Stimulated activated CD8-positive, alpha-beta memory T cell treated with anti-CD3 and anti-CD28 coated beads, Interleukin-15, amount 100 ng/mL, for 1 hour (primary cell): ENCODE results near the gene USF3.
A peak's percentile ranks its signal among the peaks of the same experiment; 100 is the strongest.

Source experiments
- DNase-seq: peaks from one replicate; pipeline ENCODE4 v3.0.0-alpha.2; 2020; ENCODE audit warnings: low read depth

Gene USF3

DNA sequence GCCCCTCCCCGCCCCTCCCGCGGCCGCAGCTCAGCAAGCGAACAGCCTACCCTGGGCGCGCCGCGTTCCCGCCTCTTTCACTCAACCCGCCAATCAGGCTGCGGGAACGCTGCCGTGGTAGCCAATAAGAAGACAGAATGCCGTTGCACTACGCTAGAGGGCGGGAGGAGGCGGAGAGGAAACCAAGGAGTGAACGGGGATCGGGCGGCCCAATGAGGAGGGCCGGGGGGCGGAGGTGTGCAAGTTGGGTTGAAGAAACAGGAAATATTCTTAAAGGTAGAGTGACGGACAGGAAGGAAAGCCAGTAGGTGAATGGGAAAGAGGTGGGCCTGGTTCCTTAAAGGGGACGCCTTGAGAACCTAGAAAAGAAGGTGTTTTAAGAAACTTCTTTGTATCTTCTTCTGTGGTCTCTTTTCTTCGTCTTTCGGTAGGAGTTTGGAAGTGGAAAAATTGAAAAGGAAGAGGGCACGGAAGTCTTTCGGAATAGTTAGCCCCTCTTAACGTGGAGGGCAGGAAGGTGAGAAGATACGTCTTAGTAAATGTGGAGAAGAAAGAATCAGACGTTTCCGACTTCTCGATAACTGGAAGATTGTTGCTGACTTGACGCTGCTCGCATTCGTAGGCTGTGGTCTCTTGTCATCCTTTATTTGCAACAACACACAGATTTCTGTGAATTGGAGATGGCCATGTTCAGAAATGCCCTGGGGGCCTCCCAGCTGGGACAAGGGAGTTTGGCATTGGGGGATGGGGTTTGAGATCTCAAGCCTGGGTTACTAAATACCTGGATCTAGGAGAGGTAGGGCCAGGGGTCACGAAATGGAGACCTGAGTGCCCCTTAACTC is 437 bp upstream of the USF3 start:
- DNase-seq = peak; percentile 96

DNA sequence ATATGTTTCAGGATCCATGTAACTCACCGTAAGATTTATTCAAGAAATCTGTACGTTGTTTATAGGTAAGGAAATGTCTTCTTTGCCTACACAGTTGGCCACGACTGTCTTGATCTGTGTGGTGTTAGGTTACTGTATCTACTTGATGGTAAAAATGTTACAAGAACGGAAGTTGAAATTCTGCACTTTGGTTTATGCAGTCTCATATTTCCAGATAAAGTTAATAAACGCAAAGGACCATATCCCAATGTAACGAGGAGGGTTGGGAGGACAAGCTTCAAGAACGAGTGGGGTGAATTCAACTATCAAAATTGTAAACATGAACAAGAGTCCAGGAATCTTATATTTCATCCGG is 1.0 kb downstream of the USF3 start:
- no peak for DNase-seq

DNA sequence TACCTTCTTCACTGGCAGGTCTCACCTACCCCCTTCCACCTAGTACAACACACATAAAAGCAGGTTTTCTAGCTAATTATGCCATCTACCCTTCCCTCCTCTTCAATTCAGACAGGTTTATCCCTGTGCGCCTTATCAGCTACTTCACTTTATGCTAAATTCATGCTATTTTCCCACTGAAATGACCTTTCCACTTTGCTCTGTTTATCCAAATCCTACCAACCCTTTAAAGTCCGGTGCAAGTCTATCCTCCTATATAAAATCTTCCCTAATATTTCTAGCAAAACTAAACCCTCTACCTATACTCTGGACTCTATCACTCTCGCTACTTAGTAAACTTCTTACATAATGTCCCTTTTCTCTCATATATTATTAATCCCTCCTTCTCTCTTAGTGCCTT is 6.0 kb downstream of the USF3 start:
- no peak for DNase-seq

DNA sequence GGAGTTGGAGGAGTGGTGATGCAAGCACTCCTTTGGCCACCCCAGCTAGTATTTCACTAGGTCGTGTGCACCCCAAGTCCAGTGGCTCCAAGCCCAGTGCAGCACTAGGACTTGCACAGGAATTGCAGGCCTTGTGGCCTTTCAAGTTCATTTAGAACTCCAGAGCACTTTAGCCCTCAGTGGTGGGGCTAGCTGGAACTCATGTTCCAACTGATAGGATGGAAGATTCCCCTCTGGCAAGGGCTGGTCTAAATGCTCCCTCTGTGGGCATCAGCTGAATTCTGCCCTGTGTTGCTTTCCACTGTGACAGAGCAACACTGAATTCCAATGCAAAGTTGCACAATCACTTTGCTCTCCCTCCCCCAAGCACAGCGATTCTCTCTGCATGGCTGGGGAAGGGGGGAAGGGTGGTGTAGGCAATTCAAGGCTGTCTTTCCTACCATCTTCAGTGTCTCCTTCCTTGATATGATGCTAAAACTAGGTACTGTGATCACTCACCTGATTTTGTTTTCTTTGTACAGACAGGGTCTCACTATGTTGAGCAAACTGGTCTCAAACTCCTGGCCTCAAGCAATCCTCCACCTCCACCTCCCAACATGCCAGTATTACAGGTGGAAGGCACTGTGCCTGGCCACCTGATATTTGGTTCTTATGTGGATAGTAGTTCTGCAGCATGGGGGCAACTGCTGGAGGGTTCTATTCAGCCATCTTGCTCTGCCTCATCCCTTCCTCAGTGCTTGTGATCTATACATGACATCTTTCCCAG is 10.3 kb downstream of the USF3 start:
- DNase-seq = no peak

DNA sequence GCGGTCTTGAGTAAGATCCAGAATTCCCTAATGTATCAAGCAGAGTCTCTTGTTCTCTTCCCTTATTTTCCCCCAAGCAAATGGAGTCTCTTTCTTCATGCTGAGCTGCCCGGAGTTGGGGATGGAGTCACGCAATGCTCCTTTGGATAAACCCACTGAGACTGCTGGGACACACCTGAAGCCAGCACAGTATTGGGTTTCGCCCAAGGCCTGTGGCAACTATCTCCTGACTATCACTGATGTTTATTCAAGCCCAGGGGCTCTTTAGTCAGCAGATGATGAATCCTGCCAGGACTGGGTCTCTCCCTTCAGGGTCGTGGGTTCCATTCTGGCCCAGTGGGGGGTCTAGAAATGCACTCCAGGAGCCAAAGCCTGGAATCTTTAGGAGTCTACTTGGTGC is 11.3 kb downstream of the USF3 start:
- no peak for DNase-seq

DNA sequence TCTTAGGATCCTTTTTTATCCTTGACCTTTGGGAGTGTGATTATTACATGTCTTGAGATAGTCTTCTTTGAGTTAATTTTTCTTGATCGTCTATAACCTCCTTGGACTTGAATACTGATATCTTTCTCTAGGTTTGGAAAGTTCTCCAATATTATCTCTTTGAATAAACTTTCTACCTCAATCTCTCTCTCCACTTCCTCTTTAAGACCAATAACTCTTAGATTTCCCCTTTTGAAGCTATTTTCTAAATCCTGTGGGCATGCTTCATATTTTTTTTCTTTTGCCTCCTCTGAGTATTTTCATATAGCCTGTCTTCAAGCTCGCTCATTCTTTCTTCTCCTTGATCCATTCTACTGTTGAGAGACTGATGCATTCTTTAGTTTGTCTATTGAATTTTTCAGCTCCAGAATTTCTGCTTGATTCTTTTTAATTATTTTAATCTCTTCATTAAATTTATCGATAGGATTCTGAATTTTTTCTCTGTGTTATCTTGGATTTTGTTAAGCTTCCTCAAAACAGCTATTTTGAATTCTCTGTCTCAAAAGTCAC is 12.1 kb downstream of the USF3 start:
- no peak for DNase-seq

DNA sequence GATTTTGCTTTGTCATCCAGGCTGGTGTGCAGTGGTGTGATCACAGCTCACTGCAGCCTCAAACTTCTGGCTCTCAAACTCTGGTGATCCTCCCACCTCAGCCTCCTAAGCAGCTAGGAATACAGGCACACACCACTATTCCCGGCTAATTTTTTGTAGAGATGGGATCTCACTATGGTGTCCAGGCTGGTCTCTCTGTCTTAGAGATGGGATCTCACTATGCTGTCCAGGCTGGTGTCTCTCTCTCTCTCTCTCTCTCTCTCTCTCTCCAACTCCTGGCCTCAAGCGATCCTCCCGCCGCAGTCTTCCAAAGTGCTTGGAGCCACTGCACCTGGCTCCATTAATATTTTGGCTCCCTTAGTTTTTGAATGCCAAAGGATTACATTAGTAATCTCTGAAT is 17.7 kb downstream of the USF3 start:
- no peak for DNase-seq

DNA sequence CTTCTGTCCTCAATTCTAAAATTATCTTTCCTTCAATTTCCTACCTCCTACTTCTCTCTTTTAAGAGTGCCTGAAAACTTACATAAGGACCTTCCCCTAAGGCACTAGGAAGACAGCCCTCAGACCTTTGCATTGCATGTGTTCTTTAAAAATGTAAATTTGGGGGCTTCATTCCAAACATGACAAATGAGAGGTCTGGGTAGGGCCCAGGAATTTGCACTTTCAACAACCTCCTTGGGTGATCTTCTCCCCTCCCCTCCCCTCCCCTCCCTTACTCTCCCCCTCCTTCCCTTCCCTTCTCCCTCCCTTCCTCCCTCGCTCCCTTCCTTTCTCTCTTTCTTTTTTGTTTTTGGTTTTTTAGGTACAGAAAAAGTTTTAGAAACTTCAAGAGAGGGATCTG is 18.7 kb downstream of the USF3 start:
- DNase-seq = no peak

DNA sequence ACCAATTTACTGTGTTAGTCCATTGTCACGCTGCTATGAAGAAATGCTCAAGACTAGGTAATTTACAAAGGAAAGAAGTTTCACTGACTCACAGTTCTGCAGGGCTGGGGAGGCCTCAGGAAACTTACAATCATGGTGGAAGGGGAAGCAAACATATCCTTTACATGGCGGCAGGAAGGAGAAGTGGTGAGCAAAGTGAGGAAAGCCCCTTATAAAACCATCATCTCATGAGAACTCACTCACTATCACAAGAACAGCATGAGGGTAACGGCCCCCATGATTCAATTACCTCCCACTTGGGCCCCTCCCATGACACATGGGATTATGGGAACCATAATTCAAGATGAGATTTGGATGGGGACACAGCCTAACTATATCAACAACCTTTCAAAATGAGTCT is 20.2 kb downstream of the USF3 start:
- no peak for DNase-seq

DNA sequence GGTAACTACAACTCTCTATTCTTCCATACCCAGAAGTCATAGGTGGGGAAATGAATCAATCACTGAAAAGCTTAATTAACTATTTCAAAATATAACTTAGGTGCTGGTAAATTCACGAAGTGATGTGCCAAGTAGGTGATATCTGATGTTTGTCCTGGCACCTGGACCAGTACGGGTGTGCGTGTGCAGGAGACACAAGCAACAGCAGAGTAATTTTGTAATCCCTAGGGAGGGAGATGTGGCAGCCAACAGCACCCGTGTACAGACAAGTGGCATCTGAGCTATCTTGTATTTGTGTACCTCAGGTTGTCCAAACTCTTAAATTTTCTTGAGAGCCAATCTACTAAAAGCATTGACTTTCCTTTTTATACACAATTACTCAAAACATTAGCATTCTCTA is 22.8 kb downstream of the USF3 start:
- no peak for DNase-seq

DNA sequence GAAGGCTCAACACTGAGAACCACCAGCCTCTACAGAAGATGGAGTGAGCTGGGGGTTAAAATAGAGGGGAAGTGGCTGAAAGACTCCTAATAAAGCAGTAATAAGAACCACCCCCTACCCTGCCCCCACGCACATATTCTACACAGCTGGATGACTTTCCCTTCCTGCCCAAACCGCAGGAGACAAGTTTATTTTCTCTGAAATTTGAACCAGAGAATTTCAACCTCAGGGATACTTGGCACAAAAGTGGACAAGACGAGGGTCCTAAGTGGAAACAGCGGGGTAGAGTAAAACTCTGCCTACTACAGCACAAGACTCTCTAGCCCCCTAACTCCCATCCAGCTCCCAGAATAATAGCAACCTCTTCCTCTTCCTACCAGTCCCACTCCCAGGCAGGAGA is 28.4 kb downstream of the USF3 start:
- no peak for DNase-seq

DNA sequence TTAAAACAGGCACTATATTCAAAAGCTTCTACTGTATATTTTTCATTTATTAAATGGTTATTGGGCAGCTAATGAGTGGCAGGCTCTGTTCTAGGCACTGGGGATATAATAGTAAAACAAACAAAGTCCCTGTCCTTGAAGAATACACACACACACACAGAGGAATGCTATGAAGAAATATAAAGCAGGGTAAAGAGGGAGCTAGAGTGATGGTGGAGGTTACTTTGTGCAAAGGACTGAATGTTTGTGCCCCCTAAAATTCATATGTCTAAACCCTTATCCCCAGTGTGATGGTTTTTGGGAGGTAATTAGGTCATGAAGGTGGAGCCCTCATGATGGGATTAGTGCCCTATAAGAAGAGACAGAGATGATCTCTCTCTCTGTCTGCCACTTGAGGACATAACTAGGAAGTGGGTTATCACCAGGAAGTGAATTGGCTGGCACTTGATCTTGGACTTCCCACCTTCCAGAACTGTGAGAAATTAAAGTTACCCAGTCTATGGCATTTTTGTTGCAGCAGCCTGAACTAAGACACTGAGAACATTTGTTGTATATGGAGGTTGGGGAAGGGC is 31.8 kb downstream of the USF3 start:
- no peak for DNase-seq

DNA sequence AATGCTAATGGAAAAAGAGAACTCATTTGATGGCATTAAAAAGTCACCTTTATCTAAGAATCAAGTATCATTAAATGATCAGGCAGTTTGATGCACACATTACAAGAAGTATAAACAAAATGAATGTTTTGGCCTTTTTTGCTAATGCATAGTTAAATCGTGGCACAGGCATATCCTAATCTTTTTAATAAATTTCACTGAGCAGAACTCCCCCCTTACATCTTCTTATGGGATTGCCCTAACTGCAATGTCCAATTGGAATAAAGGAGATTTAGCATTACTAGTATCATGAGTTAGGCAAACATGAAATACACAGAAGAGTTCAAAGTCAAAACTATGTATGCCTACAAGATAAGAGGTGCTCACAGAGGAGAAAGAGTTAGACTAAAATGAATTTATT is 32.7 kb downstream of the USF3 start:
- no peak for DNase-seq

DNA sequence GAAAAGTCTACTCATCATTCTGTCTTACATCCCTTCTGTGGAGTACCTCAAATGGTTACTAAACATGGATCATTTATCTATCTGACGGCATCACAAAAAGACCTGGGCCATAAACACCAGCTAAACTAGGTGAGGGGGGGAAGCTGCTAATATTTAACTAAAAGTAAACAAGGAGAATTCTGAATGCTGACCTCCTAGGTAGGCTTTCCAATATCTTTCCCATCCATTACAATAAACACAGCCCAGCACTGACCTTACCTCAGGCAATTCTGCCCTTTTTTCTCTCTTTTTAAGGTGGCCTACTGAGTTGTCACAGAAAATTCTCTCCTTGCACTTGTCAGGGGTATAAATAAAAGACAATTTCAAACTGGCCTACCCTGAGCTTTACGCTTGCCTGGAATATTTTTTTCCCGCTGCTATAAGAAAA is 33.1 kb downstream of the USF3 start:
- DNase-seq = no peak

DNA sequence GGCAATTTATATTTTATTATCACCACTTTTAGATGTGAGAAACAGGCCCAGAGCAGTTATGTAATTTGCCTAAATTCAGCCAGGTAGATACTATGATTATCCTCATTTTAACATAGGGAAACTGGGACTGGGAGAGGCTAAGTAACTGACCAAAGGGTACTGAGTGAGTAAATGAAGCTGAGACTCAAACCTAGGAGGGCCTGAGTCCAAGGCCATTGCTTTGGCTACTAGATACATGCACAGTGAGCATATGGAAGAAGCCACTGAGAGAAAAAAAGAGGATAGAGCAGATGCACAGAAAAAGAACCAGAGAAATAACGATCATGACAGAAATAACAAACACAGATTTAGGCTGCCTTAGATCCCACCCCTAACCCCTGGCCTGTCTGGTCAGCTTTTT is 33.6 kb downstream of the USF3 start:
- no peak for DNase-seq

DNA sequence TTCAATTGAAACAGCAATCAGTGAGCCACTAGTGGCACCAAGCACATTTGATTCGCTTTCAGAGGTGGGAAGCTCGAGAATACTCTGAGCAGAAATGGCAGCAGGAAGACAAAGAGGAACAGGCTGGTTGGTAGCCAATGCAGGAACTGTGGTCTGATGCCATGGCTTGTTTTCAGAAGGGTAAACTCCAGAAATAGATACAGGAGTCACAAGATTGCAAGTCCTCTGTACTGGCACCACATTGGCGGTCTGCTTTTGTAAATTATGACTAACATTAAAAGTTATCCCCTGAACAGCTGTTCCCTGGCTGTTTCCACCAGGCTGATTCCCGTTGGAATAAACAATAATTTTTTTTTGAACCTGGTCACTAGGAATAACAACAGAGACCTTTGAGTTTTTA is 35.5 kb downstream of the USF3 start:
- DNase-seq = no peak

DNA sequence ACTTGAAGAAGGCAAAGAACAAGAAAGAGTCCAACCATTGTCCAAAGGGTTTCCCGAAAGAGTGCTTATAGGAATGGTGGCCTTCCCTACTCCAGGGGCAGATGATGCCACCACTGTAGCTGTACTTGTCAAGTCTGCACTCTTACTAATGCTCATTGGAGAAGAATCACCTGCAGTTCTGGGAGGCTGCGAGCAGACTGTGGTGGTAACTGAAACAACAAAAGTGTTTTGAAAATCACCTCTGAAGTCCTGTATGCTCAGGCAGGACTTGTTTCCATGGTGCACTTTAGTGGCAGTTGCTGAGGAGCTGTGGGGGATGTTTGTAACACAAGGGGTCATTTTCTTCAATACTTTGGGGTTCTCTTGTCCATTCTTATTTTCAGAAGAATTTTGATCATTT is 36.0 kb downstream of the USF3 start:
- no peak for DNase-seq

DNA sequence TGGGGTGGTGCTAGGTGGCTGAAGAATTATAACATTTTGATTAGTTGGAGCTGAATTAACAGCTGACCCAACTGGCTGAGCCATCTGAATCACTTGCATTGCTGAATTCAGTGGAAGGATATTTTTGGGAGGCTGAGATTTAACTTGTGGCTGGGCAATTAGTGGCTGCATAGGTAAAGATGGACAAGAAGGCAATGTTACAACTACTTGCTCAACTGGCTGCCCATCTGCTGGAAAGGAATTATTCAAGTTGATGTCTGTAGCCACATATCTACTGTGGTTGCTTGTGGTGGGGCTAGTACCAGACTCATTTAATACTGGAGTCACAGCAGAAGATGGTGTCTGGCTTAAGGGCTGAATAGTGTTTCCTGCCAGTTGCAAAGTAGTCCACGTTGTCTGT is 36.4 kb downstream of the USF3 start:
- DNase-seq = no peak

DNA sequence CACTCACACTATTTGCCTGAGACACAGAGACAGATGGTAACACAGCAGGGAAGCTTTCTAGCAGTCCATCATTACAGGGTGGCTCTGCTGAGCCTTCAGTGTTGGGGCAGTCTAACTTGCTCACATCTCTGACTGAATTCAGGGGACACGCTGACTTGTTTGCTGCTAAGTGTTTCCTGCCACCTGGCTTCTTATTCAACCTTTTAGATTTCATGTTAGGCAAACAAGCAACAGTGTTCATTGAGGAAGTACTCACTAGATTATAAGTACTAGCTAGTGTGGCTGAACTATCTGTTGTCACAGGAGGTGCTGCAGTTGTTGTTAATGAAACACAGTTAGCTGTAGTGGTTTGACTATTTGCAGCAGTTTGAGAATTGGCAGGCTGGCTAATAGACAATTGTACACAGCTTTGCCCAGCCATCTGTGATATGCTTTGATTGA is 37.3 kb downstream of the USF3 start:
- no peak for DNase-seq

DNA sequence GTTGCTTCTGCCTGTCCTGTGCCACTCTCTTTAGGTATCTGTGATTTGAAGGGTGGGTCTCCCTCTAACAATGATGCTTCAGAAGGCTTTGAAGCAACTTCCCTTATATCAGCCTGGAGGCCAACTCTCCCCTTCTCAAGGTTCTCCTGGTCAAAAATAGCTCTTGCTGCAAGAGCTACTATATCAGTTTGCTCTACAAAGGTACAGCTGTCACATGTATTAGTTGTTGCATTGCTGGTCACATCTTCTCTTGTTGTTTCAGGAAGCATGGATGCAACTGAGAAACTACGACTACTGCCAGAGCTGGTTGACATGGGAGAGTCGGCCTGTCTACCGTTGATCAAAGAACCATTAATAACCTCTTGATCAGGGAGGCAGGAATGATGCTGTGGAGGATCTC is 38.3 kb downstream of the USF3 start:
- DNase-seq = no peak

DNA sequence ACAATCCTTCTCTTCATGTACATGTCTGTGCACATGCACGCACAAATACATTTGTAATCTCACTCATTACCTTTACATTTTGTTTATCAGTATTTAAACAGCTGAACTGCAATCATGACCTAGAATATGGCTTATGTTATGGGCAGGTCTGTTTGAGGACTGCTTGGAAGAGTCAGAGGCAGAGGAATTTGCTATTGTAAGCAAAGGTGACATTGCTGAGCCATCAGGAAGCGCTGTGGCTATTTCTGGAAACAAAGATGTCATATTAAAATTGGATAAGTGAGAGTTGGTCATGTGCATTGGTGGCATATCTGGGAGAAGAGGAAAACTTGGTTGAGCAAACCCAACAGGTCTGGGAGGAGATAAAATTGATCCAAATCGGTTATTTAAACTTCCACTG is 41.6 kb downstream of the USF3 start:
- no peak for DNase-seq

DNA sequence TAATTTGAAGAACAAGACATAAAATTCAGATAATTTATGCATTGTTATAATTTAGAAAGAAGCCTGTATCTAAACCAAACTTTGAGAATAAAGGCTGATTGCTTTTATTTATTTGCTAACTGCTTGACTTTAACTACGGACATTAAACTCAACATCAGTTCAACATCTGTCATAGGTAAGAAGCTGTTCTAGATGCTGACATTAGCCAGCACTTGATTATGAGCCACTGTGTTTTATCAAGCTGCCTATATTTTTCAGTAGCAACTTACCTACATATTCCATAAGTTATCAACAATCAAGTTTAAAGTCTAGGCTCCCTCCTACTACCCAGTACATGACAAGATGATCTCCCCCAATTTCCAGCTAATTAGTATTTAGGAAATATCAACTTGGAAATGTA is 42.1 kb downstream of the USF3 start:
- DNase-seq = no peak
